Measurements from ENCODE around the gene LSMEM2.

DNA sequence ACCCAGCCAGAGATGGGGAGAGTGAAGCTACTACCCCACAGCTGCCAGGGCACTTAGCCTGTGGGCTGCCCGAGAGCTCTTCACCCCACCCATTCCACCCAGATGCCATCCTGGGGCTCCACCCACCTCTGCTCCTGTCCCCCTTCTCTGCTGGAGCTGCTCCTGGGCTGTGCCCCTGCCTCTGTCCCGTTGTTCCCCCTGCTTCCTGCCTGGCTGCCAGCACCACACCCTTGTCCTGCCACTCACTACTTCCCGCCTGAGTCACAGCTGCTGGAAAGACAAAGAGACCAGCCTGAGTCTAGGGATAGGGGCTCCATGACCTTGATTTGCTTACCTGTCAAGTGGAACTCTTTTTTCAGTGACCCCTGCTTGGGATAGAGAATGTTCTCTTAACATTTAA lies 30.5 kb upstream of the LSMEM2 start:
- no peak for TF ChIP-seq POLR2A (IDR thresholded peaks at IDR 0.05; ENCODE audit: low read depth, low read length)
- TF ChIP-seq POLR2AphosphoS5 (IDR thresholded peaks at IDR 0.05; ENCODE audit: low read depth, low read length): no peak
- TF ChIP-seq SPI1 (IDR thresholded peaks at IDR 0.05; ENCODE audit: low read depth, low read length): no peak

All from GM12891 (cell line).